K562 (cell line): ENCODE data around the gene RHEX. TPM values are rescaled to one million over a fixed set of nuclear protein-coding genes. Genes with fewer than 3 reads are reported as not detected.
"Not testable (repeated sequence)": the region's sequence is repeated elsewhere in the genome, so short reads cannot be mapped to it uniquely, and the experiment has no call there.

ENCODE experiments used
- ATAC-seq: fragments of 200-7000 bp; cut with Tn5 transposase; 3 replicates; pipeline ENCODE4 v1.9.1; 2020; ENCODE audit warnings: moderate library complexity
- BruUV-seq: library from RNA; stranded (reverse); fragments of 400-500 nt; replicated peaks from 2 replicates; lab custom pipeline; 2021; lab: Mats Ljungman, UMichigan
- CTCF ChIA-PET: fragments of 300-600 bp; formaldehyde crosslinking; extraction: SDS; loops from one replicate; lab custom pipeline; 2021; ENCODE audit warnings: low intra/inter-chr PET ratio; lab: Yijun Ruan, JAX
- POLR2A ChIA-PET: fragments of 300-600, 350-650 bp; sonication (Branson Sonifier 250); formaldehyde crosslinking; extraction: SDS; loops from one replicate; lab custom pipeline; 2021; ENCODE audit warnings: antibody characterized with exemption, inconsistent platforms; lab: Yijun Ruan, JAX
- DNase-seq, 4 experiments: peaks; one replicate each; pipeline versions ENCODE4 v3.0.0 to v3.0.0-alpha.2; 2011 to 2018; ENCODE audit warnings: low spot score in 3 of 4, mixed read lengths in 3 of 4; ENCODE audit errors: extremely low read depth in 1 of 4
- FAIRE-seq: peaks from 2 replicates; lab custom pipeline; 2011; peaks lifted over from hg19 to GRCh38; lab: Jason Lieb, UNC
- H2AFZ ChIP-seq: 2 replicates; pipeline ENCODE4 v1.6.0; 2011; ENCODE audit warnings: low read depth, low read length, control low read depth, inconsistent platforms
- H3K27ac ChIP-seq: fragments of 200-600 bp; 3 replicates; pipeline ENCODE4 v1.8.0; 2011; ENCODE audit warnings: low read depth, mild to moderate bottlenecking, control low read depth, inconsistent platforms, low read length, moderate library complexity, mixed read lengths; ENCODE audit errors: extremely low read depth
- H3K27me3 ChIP-seq, 2 experiments: fragments of 300-600 bp in 1 of 2; 2 replicates in 1 of 2; 3 replicates in 1 of 2; pipeline versions ENCODE4 v1.6.0 to v1.8.0; 2011; ENCODE audit warnings: inconsistent platforms in 2 of 2, low read length in 2 of 2, mild to moderate bottlenecking in 1 of 2, mixed read lengths in 1 of 2, moderate library complexity in 1 of 2; ENCODE audit not compliant: control insufficient read depth in 2 of 2, insufficient read depth in 2 of 2
- H3K36me3 ChIP-seq: fragments of 300-600 bp; 3 replicates; pipeline ENCODE4 v1.8.0; 2011; ENCODE audit warnings: mild to moderate bottlenecking, low read length, inconsistent platforms; ENCODE audit not compliant: control insufficient read depth, insufficient read depth
- H3K4me1 ChIP-seq, 2 experiments: fragments of 200-600 bp in 1 of 2; replicated peaks in 1 of 2; 2 replicates in 1 of 2; 3 replicates in 1 of 2; pipeline versions ENCODE4 v1.5.1 to v1.8.0; 2011; ENCODE audit warnings: inconsistent platforms in 2 of 2, low read length in 2 of 2, mild to moderate bottlenecking in 1 of 2, mixed read lengths in 1 of 2, moderate library complexity in 1 of 2; ENCODE audit not compliant: control insufficient read depth in 2 of 2, insufficient read depth in 2 of 2
- H3K4me2 ChIP-seq: 2 replicates; pipeline ENCODE4 v1.6.1; 2011; ENCODE audit warnings: low read length, control low read depth, inconsistent platforms, mixed read lengths; ENCODE audit not compliant: insufficient read depth
- H3K4me3 ChIP-seq: fragments of 200-600 bp; sonication (generic), shearing (Covaris generic); 2 replicates; pipeline ENCODE4 v1.5.1; 2016; ENCODE audit warnings: control low read depth, inconsistent platforms
- H3K79me2 ChIP-seq: fragments of 200-600 bp; 3 replicates; pipeline ENCODE4 v1.8.0; 2011; ENCODE audit warnings: low read length, inconsistent platforms; ENCODE audit not compliant: control insufficient read depth, insufficient read depth
- H3K9ac ChIP-seq, 2 experiments: 2 replicates each; pipeline versions ENCODE4 v1.6.0 to v1.6.1; 2011; ENCODE audit warnings: low read depth in 2 of 2, low read length in 2 of 2, control low read depth in 1 of 2, inconsistent platforms in 1 of 2, mild to moderate bottlenecking in 1 of 2, mixed read lengths in 1 of 2; ENCODE audit not compliant: insufficient read depth in 1 of 2
- H3K9me1 ChIP-seq: one replicate; pipeline ENCODE4 v1.6.0; 2011; ENCODE audit warnings: inconsistent platforms, mild to moderate bottlenecking, low read length, moderate library complexity; ENCODE audit not compliant: control insufficient read depth, insufficient read depth
- H3K9me3 ChIP-seq: replicated peaks from 2 replicates; pipeline ENCODE4 v1.5.1; 2011; ENCODE audit warnings: low read depth, low read length, inconsistent platforms; ENCODE audit not compliant: control insufficient read depth, insufficient read depth
- H4K20me1 ChIP-seq: replicated peaks from 2 replicates; pipeline ENCODE4 v1.6.1; 2011; ENCODE audit warnings: low read length, inconsistent platforms, mixed read lengths; ENCODE audit not compliant: control insufficient read depth, insufficient read depth
- BRF1 ChIP-seq: IDR thresholded peaks from 3 replicates; pipeline ENCODE4 v1.6.1; 2011; ENCODE audit warnings: borderline replicate concordance, mild to moderate bottlenecking; ENCODE audit not compliant: insufficient read length; ENCODE audit errors: extremely low read depth
- WGBS: fragments of 100-300 bp; shearing (Covaris generic); methylation state at CpG from one replicate; pipeline ENCODE4 v1.1.6; 2016; ENCODE audit warnings: low coverage, mixed read lengths; ENCODE audit not compliant: insufficient coverage; ENCODE audit errors: missing lambda C conversion rate; 5-methylcytosine and 5-hydroxymethylcytosine counted together
- in situ Hi-C: fragments of 300-500 bp; cut with MboI; formaldehyde crosslinking; loops from 4 replicates; pipeline ENCODE4 v1.15.0; 2018; ENCODE audit warnings: inconsistent platforms, mixed read lengths
- intact Hi-C: fragments of 100-400 bp; cut with micrococcal nuclease; formaldehyde crosslinking; loops from 2 replicates; pipeline ENCODE4 v1.14.2; 2022
- polyA plus RNA-seq, 8 experiments: library from polyadenylated mRNA; depleted of rRNA in 4 of 8; stranded (reverse) in 5 of 8; unstranded in 3 of 8; fragments of >200 nt; fragmentation: Nextera tagmentation in 2 of 8; fragmentation: Illumina TruSeq in 1 of 8; extraction: Ambion mirVana in 2 of 8; extraction: Trizol in 1 of 8; gene quantifications; 2 replicates each; pipeline versions ENCODE4 v1.2.1 to v1.2.3, GENCODE V29; 2011 to 2014; ENCODE audit warnings: inconsistent platforms in 1 of 8, missing spikeins in 1 of 8
- total RNA-seq, 7 experiments: library from RNA; depleted of rRNA in 6 of 7; stranded (reverse); fragments of >200 nt in 6 of 7; fragmentation: Illumina TruSeq in 2 of 7; extraction: Trizol in 2 of 7; gene quantifications; 2 replicates each; pipeline versions ENCODE4 v1.2.1 to v1.2.3, GENCODE V29; 2011 to 2021; ENCODE audit warnings: low replicate concordance in 1 of 7
- TF ChIP-seq, protein P1 (sequence below): fragments of 450-650 bp; formaldehyde crosslinking; conservative IDR thresholded peaks from 2 replicates; pipeline ENCODE4 v1.4.0; 2022; ENCODE audit warnings: mild to moderate bottlenecking, missing genetic modification characterization

Gene RHEX
- total and polyA plus RNA-seq, 9 of the 15 experiments (the other 6 are each of a cell fraction or from before 2014, with no cell fraction given), result not detected

DNA sequence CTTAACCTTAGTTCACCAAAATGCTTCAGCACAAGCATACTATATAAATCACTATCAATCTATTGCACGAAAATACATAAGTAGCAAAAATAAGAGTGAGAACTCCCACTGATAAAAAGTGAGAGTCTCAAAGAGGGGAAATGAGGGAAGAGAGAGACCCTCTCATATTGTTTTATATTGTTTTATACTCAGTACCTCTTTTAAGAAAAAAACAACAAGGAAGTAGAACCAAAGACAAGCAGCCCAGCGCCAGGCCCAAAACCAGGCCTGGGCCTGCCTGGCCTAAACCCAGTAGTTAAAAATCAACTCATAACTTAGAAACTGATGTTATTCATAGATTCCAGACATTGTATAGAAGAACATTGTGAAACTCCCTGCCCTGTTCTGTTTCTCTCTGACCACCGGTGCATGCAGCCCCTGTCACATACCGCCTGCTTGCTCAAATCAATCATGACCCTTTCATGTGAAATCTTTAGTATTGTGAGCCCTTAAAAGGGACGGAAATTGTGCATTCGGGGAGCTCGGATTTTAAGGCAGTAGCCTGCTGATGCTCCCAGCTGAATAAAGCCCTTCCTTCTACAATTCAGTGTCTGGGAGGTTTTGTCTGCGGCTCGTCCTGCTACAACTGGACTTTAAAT lies 5.4 kb downstream of the RHEX start:
- H3K9me3 ChIP-seq, H3K36me3 ChIP-seq, POLR2A ChIA-PET, H2AFZ ChIP-seq, in situ Hi-C loops, H3K27ac ChIP-seq, H3K9ac ChIP-seq, CTCF ChIA-PET, DNase-seq, intact Hi-C loops, H3K9me1 ChIP-seq, BruUV-seq, H3K79me2 ChIP-seq, H3K4me1 ChIP-seq, FAIRE-seq, H3K4me2 ChIP-seq, H3K4me3 ChIP-seq, ATAC-seq, H4K20me1 ChIP-seq: not testable (repeated sequence)
- WGBS, result 8% methylated on average over 5 of the region's 9 CpGs
- peaks cover 30 to 59% of the 10 kb centered on the region in 2 experiments; a peak in 4 of 5 replicates for H3K27me3 ChIP-seq

DNA sequence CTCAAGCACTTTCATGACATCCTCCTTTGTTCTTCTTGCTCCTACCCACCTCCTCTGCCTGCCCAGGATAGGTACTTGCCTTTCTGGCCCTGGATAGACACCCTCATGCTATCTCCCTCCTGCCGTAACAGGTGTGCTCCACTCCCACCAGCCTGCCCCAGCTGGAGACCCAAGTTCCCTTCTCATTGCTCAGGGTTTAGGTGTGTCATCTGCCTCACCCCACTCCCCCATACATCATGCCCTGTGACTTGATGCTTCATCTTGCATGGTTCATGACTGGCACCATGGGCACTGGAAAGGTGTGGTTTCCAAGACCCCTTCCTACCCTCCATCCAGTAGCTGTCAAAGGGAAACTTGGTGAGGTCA lies 5.9 kb downstream of the RHEX start:
- CTCF ChIA-PET, result no interaction called here
- ATAC-seq (no peak), FAIRE-seq (no peak), DNase-seq (no peak)
- H3K9ac ChIP-seq, result no peak overlapping the region
- no peaks in the 10 kb centered on the region for H3K36me3 ChIP-seq
- intact Hi-C loops (no loop called here), in situ Hi-C loops (no loop called here)
- H3K4me1 ChIP-seq, result no peaks in the 10 kb centered on the region
- H3K79me2 ChIP-seq, result no peaks in the 10 kb centered on the region
- POLR2A ChIA-PET, result interaction anchor here (0.9 kb wide), 1 partner anchor 9 kb away, joined by 3 read pairs; no protein-coding TSS in a partner anchor
- no peak for TF ChIP-seq BRF1
- TF ChIP-seq, protein P1, sequence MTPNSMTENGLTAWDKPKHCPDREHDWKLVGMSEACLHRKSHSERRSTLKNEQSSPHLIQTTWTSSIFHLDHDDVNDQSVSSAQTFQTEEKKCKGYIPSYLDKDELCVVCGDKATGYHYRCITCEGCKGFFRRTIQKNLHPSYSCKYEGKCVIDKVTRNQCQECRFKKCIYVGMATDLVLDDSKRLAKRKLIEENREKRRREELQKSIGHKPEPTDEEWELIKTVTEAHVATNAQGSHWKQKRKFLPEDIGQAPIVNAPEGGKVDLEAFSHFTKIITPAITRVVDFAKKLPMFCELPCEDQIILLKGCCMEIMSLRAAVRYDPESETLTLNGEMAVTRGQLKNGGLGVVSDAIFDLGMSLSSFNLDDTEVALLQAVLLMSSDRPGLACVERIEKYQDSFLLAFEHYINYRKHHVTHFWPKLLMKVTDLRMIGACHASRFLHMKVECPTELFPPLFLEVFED, result 0 out of 2 replicates have a peak, but pooled peaks have one; percentile 21
- BruUV-seq, result no TSS peak
- H3K4me2 ChIP-seq, result no peak overlapping the region
- H3K4me3 ChIP-seq, result no peak overlapping the region
- H3K27ac ChIP-seq, result no peak overlapping the region
- no peak overlapping the region for H2AFZ ChIP-seq
- no peaks in the 10 kb centered on the region for H3K9me1 ChIP-seq
- H3K9me3 ChIP-seq, result 0 out of 2 replicates have a peak, but pooled peaks cover 3% of the 10 kb centered on the region
- H3K27me3 ChIP-seq, result peaks cover 26 to 54% of the 10 kb centered on the region in 2 experiments; a peak in 4 of 5 replicates
- WGBS, result 7% methylated on average over 1 of the region's 1 CpG
- H4K20me1 ChIP-seq, result 0 out of 2 replicates have a peak, but pooled peaks cover 3% of the 10 kb centered on the region
